A172 (cell line): Measurements from ENCODE around the gene RAB13. TPM values are rescaled to one million over a fixed set of nuclear protein-coding genes. Genes with fewer than 3 reads are reported as not detected.
A peak's percentile ranks its signal among the peaks of the same experiment; 100 is the strongest.

Experiments used
- DNase-seq: peaks from one replicate; pipeline ENCODE4 v3.0.0-alpha.2; 2015; ENCODE audit warnings: low spot score
- total RNA-seq: library from RNA; depleted of rRNA; stranded (reverse); fragments of >200 nt; shearing (Covaris generic); gene quantifications from 2 replicates; pipeline ENCODE4 v1.2.3, GENCODE V29; 2014

The RAB13 gene
- total RNA-seq, 1 experiment from 2014 or later, result 36.6 TPM

DNA sequence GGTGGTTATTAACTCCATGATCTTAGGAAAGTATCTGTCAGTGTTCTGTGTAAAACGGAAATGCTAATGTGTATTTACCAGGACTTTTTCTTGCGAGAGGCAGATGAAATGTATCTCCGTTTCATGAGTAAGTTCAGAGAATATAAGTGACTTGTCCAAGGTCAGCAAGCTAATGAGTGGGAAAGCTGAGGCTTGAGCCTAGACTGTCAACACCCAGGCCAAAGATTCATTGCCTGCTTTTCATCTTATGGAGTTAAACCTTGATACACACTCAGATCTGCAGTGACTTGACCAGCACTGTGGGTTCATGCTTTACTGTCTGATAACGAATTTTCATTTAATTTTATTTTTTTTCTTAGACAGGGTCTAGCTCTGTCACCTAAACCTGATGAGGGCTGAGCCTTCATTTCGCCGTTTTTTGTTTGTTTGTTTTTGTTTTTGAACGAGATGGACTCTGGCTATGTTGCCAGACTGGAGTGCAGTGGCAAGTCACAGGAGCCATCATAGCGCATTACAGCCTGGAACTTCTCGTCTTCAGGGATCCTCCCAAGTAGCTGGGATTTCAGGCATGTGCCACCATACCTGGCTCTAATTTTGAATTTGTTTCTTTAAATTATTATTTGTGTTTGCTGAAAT is 7.7 kb downstream of the RAB13 start:
- DNase-seq, result no peak

DNA sequence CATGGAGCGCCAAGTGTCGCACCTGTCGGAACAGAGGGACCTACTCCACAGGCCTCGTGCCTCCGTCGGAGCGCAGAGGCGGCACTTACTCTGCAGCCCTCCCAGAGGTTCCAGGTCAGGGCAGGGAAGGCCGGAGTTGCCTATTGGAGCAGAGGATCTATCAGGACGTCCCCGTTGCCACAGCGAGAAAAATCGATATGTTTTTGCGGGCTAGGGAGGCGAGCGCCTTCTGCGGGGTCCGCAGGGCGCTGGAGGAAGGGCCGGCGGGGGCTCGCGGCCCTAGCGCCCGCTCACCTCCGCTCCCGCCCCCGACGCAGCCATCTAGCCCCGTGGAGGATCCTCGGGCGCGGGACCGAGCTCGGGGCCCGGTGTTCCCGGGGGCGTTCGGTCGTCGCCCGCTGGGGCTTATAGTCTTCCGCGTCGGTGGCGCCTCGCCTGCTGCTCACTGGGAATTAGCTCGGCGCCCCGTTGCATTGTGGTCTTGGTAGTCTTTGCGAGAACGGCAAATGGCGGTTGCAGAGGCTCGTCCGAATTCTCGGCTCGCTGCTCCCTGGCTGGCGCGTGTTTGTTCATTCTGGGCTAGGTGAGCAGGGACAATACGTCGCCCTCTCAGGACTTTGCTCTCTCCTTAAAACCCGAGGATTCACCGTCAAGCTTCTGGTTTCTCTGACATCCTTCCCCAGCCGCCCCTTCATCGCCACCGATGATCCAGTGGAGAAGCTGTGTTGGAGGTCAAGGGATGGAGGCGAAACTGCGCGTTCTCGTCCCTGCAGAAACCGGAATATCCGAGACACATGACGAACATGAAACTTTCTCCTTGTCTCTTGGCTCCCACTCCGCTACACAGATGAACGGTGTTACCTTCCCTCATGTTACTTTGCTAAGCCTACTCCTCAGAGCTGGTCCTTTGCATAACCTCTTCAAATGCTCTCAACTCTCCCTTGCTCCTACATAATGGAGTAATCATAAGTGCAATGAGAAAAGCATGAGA is 8.6 kb downstream of the RAB13 start, which contains the start of gene JTB:
Gene JTB, minus strand, starts transcription at position 425 of the 991 bp plus-strand sequence. Its CDS starts 422 bp downstream, at position 3.
- peak; percentile 79 for DNase-seq

DNA sequence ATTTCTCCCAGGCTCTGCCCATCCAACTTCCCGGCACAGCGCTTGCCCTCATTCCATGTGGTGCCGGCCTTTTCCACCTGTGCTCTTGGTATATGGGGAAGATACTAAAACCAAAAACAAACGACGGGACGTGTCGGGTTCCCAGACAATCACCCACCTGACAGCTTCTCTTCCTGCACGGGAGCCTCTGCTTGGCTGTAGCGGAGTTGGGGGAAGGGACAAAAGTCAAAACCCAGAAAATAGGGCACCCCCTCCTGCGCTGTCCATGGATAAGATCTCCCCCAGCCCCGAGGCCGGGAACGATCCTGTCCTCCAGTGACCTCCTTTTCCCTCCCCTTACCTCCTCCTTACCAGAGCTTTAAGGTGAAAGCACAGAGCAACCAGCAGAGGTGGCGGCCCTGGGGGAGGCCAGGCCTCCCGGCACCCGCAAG is 9.3 kb downstream of the RAB13 start:
- DNase-seq, result no peak

DNA sequence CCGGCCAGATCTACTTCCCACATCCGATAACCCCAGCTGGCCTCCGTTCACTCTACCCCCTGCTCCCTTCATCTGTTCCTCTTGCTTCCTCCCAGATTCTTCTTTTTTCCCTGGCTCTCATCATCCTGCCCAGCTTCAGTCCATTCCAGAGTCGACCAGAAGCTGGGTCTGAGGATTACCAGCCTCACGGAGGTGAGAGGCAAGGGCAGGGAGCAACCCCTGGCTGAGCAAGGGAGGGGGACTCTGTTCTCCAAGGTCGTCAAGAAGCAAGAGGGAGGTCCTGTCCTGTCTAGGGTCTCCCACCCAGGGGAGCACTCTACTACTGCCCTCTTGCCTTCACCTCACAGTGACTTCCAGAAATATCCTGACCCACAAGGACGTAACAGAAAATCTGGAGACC is 12.6 kb downstream of the RAB13 start:
- no peak for DNase-seq

DNA sequence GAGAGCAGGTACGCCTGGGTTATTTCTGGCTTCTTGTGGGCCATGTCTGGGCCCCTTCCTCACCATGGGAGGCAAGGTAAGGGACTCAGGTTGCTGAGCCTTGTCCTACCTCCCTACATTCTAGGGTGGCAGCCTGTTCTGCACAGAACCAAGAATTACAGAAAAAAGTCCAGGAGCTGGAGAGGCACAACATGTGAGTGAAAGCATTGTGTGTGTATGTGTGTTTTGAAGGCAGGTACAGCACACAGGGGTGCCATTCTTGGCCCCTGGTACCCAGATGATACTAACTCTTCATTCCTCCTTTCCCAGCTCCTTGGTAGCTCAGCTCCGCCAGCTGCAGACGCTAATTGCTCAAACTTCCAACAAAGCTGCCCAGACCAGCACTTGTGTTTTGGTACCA is 13.1 kb downstream of the RAB13 start:
- no peak for DNase-seq

DNA sequence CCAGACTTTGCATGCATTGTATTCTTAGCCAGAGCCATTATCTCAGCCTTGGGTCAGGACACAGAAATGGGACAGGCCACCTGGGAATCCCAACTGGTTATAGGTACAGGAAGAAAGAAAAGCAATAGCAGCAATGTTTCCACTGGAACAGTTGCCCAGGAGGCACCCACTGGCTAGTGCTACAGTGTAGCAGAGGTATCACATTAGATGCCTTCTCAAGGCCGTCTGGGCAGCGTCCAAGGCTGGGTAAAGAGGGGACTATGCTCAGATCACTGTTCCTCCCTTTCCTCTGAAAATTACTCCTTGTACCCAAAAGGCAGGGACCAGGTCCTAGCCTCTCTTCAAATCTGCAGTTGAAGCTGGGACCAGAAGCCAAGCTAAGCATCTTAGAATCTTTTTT is 15.8 kb downstream of the RAB13 start:
- DNase-seq, result no peak

DNA sequence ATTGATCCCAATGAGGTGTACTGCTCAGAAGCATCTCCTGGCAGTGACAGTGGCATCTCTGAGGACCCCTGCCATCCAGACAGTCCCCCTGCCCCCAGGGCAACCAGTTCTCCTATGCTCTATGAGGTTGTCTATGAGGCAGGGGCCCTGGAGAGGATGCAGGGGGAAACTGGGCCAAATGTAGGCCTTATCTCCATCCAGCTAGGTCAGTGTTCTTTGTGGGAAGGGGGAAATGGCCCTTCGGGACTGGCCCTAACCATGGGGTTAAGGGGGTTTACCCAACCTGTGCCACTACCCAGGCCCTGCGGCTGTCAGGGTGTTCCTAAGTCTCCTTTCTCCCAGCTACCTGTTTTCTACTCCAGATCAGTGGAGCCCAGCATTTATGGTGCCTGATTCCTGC is 17.2 kb downstream of the RAB13 start:
- no peak for DNase-seq

DNA sequence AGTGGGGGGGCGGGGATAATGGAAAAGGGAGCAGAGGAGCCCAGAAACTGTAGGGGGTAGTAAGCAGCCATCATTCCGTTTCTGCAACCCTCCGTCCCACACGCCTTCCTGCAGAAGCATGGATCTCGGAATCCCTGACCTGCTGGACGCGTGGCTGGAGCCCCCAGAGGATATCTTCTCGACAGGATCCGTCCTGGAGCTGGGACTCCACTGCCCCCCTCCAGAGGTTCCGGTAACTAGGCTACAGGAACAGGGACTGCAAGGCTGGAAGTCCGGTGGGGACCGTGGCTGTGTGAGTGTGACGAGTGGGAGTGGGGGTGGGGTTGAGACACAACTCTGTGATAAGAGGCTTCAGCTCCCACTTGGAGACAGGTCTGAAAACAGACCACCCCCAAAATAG is 17.7 kb downstream of the RAB13 start:
- DNase-seq, result no peak

DNA sequence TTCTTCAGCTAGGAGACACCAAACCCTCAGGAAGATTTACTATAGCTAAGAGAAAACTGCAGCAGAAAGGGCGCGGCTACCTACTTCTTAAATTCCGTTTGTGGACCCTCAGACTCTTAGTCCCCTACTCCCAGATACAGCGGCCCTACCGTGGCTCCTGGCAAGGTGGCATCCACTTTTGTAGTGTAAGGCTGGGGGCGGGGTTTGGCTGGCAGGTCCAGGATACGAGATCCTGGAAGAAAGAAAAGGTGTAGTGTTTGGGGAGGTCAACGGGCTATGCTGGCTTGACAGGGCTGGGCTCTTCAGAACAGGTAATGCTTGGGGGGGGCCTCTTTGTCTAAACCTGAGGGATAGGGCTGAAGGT is 18.2 kb downstream of the RAB13 start:
- no peak for DNase-seq

DNA sequence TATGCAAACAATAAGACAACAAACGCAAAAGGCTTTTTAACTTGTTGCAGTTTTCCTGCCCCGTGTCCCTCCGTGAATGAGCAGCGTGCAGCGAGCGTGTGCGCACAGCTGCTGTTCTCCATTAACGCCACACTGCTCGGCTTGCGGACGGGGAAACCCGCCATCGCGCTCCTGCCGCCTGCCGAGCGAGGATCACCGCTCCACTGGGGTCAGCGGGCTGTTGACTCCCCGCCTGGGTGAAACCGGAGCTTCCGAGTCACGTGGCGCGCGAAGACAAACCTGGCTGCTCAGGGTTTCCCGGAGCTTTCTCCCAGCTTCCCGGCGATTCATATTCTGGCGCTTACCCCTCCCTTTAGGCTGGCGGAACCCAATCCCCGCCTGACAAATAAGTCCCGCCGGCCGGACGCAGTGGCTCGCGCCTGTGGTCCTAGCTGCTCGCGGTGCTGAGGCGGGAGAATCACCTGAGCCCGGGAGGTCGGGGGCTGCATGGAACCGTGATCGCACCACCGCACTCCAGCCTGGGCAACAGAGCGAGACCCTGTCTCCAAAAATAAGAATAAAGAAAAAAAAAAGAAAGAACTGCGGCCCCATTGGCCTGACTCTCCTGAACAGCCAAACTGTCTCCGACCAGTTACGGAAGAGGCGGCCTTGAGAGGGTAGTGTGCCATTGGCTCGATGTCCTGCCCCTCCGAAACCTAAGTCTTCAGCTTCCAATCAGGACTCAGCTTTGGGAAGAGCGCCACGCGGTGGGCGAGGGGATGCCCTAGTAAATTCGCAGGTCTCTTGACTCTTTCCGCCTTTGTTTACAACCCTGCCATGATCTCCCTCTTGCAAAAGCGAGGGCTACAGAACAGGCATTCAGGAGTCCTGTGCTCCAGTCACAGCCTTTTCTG is 18.8 kb downstream of the RAB13 start, which contains the start of gene CREB3L4:
Gene CREB3L4, plus strand, starts transcription at position 796 of the 893 bp plus-strand sequence. CDS start 624 bp downstream, outside the sequence.
- DNase-seq, result peak; percentile 97

DNA sequence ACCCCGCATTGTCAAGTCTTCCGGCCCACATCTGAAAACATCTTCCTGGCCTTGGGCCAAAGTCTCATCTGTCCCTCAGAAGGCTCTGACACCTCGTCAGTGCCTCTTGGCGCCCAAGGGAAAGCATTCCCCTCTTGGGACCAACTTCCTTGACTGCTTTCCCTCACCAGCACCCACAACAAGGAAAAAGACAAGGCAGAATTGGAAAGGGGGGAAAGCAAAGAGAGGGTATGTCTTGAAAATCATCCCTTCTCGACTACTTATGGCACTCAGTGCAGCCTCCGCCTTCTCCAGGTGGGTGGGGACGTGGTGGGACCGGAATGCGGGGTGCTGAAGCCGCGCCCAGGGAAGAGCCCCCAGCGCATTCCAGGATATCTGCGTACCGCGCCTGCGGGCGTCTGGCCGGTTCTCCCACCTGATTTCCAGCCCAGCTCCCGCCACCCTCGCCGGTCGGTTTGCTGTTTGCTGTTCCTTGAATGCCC is 22.2 kb downstream of the RAB13 start:
- peak; percentile 80 for DNase-seq

DNA sequence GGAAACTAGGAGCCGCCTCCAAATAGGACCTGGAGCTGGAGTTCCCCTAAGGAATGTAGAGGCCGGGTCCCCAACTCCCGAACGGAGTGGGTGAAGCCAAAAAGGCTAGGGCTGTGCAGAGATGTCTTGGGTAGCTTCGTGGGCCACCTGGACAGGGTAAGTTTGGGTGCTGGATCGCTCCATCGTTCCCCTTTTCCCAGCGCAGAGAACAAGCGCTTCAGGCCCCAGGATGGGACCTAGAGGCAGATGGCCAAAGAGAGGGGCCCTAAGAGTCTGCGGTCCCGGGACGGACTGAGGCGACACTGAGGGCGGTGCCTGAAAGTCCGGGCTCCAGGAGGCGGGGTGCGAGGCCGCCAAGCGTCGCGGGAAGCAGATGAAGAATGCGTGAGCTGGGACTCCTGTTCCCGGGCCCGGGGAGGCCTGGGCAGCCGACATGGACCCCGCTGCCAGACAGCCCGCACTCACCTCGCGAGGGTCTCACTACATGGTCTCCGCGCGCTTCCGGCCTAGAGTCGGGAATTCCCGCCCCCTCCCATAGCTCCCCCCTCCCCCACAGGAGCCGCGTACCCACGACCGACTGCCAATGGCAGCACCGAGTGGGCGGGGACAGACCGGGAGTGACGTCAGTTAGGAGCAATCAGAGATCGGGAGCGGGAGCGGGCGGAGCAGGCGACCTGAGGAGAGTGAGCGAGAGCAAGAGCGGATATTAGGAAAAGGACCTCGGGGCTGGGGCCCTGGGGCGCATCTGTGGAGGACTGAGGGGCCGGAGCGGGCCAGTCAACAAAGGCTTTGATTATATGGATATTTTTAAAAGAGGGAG is 22.9 kb downstream of the RAB13 start, which contains the start of gene SLC39A1:
Gene SLC39A1, minus strand, starts transcription at position 508 of the 820 bp plus-strand sequence. CDS start 822 bp downstream, outside the sequence.
- peak; percentile 98 for DNase-seq

DNA sequence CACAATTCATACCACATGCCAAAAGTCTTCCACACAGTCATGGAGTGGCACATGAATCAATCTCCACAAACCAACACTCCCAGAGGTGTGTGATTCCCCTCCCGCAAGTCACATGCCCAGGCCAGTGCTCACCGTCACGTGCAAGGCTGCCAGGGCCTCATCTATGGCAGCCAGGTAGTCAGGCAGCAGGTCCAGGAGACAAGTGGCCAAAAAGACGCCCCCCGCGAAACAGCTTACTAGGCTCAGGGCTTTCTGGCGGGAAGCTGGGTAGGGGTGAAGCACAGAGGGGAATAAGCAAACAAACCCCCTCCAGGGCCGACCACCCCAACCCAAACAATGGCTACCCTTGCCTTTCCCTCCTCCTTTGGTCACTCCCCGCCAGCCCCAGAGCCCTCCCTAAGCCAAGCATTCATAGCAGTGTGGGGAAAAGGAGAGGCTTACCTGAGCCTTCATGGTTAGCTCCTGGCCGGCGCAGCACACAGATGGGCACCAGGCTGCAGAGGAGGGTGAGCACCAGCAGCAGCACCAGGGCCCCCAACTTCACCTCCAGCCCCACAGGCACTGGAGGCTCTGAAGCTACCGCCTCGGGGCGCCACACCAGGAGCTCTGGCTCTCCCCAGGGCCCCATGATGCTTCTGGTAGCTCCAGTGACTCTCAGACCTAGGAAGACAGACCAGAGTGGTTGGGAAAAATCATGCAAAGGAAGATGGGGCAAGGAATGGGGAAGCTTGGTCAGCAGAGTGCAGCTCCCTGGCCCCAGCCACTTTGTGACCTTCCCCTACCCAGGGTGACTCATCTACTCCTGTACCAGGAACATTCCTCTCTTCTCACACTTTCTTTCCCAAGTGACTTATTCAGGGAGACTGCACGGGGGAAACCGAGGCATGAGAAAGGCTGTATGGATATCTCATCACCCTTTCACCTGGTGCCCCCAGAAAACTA is 23.8 kb downstream of the RAB13 start:
- peak; percentile 82 for DNase-seq

DNA sequence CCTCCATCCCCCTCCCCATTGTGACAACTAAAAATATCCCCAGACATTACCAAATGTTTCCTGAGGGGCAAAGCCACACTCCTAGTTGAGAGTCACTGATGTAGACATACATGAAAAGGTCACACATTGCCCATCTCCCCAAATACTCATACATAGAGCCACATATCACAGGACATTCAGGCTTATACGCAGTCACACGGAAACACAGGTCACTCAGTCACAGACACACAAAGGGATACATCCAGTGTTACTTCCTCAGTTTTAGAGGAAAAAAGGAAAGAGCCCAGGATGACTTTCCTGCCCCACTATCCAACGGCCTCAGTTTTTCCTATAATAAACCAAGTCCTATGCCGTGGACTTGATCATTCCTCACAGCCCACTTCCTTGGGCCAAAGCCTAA is 24.7 kb downstream of the RAB13 start:
- DNase-seq, result no peak

DNA sequence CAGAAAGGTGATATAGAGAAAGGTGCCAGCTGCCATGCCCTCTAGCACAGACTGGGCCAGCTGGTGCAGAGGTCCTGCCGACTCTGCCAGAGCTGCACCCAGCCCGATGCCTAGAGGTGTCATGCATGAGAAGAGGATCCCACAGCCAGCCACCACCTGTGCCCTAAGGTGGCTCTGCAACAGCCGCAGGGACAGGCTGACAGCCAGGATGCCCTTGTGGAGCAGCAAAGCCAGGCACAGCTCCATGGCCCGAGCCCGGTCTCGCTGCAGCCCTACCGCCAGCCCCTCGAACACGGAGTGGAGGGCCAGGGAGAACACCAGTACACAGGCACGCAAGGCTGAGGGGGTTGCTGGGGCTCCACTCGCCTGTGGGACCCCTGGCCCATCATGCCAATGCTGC is 25.9 kb downstream of the RAB13 start:
- no peak for DNase-seq

DNA sequence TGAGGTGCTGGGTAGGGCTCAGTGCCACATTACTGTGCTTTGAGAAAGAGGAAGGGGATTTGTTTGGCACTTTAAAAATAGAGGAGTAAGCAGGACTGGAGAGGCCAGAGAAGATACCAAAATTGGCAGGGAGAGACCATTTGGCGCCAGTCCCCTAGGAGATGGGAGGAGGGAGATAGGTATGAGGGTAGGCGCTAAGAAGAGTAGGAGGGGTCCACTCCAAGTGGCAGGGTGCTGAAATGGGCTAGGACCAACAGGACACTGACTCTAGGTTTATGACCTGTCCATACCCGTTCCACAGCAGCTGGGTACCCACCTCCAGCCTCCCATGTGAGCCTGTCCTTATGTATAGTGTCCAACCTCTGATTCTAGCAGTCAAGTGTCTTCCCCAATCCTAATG is 26.7 kb downstream of the RAB13 start:
- no peak for DNase-seq

DNA sequence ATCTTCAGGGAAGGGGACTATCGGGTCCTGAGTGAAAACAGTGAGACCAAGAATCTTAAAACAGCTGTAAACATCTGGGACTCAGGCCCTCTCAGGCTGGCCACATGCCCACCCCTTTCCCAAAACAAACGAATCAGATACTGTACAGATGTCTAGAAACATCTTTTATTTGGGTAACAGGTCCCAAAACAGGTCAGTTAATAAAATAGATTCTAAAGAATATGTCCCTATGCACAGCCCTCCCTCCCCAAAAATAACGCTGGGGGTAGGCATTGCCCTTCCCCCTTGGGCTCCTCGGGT is 27.2 kb downstream of the RAB13 start:
- DNase-seq, result no peak

DNA sequence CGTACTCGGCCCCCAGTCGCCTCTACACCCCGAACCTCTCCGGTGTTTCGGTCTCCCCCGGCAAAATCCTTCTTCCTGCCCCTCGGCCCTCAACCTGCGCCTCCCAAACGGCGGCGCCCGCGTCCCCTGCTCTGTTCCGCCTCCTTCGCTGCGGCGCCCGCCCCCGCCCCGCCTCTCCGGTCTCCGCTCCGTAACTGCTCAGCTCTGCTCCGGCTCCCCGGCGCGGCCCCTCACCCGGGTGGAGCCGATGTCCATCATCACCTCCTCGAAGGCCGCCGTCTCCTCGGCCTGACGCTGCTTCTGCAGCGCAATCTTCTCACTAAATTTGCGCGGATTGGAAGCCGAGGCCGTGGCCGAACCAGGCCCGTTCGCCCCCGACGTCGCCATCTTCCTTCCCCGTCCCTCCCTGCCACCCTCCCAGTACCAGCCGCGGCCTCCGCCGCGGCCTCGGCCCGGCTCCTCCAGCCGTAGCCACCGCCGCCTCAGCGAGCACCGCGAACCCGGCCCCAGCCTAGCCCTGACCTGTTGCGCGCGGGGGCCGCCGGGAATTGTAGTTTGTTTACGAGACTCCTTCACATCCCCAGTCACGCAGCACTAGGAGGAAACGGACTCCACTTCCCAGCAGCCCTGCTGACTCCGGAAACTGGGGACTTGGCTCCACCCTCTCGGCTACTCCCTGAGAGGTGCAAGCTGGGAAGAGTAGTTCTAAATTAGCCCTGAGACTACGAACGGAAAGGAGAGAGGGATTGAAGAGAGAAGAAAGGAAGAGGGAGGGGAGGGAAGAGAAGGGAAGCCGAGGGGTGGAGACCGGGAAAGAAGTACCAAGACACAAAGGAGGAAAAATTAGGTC is 27.8 kb downstream of the RAB13 start, which contains the start of gene CRTC2:
Gene CRTC2, minus strand, starts transcription at position 502 of the 850 bp plus-strand sequence. Its CDS starts 115 bp downstream, at position 387.
- DNase-seq, result peak; percentile 98

DNA sequence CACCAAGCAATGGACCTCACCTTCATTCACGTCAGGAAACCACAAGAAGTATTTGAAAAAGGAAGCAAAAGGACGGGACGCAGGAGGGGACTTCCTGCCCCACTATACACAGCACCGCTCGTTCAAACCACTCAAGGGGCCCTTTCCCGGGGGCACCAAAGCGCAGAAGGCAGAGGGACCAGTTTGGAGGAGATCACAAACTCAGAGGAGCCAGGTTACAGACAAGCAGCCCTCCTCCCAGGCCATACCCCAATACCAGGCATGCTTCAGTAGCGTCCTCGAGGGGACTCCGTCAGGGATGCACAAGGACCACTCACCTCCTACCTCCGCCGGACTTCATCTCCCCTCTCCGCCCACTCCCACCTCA is 28.4 kb downstream of the RAB13 start:
- peak; percentile 26 for DNase-seq
